Glutamatergic neuron (in vitro differentiated cells): Measurements from ENCODE around the gene SIGLEC1. TPM values are rescaled to one million over a fixed set of nuclear protein-coding genes. Genes with fewer than 3 reads are reported as not detected.

Source experiments
- DNase-seq: peaks from one replicate; pipeline ENCODE4 v3.0.0; 2022
- H3K27ac Mint-ChIP-seq: one replicate; pipeline ENCODE4 v1.8.0; 2020; ENCODE audit warnings: mild to moderate bottlenecking, mixed read lengths, inconsistent platforms; ENCODE audit not compliant: unreplicated experiment
- H3K27me3 Mint-ChIP-seq: one replicate; pipeline ENCODE4 v1.8.0; 2020; ENCODE audit warnings: mild to moderate bottlenecking, moderate library complexity, mixed read lengths, inconsistent platforms; ENCODE audit not compliant: unreplicated experiment
- H3K36me3 Mint-ChIP-seq: one replicate; pipeline ENCODE4 v1.8.0; 2020; ENCODE audit warnings: mild to moderate bottlenecking, mixed read lengths, inconsistent platforms; ENCODE audit not compliant: unreplicated experiment
- H3K4me1 Mint-ChIP-seq: one replicate; pipeline ENCODE4 v1.8.0; 2020; ENCODE audit warnings: mild to moderate bottlenecking, low read depth, mixed read lengths, inconsistent platforms; ENCODE audit not compliant: unreplicated experiment
- H3K4me3 Mint-ChIP-seq: one replicate; pipeline ENCODE4 v1.8.0; 2020; ENCODE audit warnings: mild to moderate bottlenecking, mixed read lengths, inconsistent platforms; ENCODE audit not compliant: unreplicated experiment
- H3K9me3 Mint-ChIP-seq: one replicate; pipeline ENCODE4 v1.8.0; 2020; ENCODE audit warnings: mild to moderate bottlenecking, moderate library complexity, mixed read lengths, inconsistent platforms; ENCODE audit not compliant: unreplicated experiment
- CTCF ChIP-seq: fragments of 200-600 bp; sonication (generic); IDR thresholded peaks from one replicate; pipeline ENCODE4 v1.5.0; 2021; ENCODE audit not compliant: partially characterized antibody, unreplicated experiment
- total RNA-seq: library from RNA; stranded (reverse); fragmentation: NEBNext Ultra II Directional; extraction: Animal tissue kit (Norgen Biotek cat#: 25700); gene quantifications from one replicate; pipeline ENCODE4 v1.2.1, GENCODE V29; 2021; ENCODE audit not compliant: unreplicated experiment

The SIGLEC1 gene
- total RNA-seq, 1 donor from 2014 or later: not detected

DNA sequence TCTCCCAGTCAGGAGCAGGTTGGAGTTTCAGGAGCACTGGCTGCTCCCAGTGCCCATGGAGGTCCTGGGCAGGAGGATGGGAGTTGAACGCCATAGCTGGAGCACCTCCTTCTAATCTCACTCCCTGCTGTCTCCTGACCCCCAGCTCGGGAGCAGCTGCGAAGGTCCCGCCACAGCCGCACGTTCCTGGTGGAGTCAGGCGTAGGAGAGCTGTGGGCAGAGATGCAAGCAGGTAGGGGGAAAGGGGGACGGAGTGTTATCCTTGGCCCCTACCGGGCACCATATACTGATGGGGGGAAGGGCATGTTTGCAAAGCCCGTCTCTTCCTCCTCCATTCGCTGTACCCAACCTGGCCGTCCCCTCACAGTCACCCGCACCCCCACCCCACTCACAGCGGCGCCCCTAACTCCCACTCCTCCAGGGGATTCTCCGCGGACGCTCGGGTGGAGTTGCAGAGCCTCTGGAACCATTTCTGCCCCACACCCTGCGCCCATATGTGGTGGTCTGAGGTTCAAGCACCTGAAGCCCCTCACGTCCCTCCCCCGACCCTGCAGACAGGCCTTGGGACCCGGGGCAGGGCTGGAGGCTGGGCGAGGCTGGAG, 36.8 kb upstream of the SIGLEC1 start:
- Mint-ChIP-seq H3K27ac (no peak overlapping the region), H3K9me3 (peaks cover 7% of the 10 kb centered on the region), H3K4me3 (no peak overlapping the region)

DNA sequence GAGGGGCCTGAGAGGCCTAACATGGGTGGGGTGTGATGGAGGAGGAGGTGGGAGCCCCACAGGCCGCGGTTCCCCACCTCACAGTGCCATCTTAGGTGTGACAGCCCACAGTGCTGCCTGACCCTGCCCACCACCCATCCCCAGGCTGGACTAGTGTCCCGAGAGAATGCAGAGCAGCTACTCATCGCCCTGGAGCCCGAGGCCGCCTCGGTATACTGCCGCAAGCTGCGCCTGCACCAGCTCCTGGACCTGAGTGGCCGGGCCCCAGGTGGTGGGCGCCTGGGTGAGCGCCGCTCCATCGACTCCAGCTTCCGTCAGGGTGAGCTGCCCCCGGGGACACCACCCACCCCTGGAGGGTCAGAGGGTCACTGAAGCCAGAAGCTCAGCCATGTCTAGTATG, 35.7 kb upstream of the SIGLEC1 start:
- no peak for DNase-seq
- peaks cover 11% of the 10 kb centered on the region for H3K36me3 Mint-ChIP-seq
- peaks cover 7% of the 10 kb centered on the region for H3K9me3 Mint-ChIP-seq
- TF ChIP-seq CTCF: no peak
- H3K4me3 Mint-ChIP-seq: no peak overlapping the region
- H3K4me1 Mint-ChIP-seq: no peaks in the 10 kb centered on the region
- peaks cover 22% of the 10 kb centered on the region for H3K27me3 Mint-ChIP-seq
- H3K27ac Mint-ChIP-seq: no peak overlapping the region

More for the DNA sequence above, 36.8 kb upstream of the SIGLEC1 start:
- H3K4me1 Mint-ChIP-seq: no peaks in the 10 kb centered on the region
- peaks cover 6% of the 10 kb centered on the region for H3K36me3 Mint-ChIP-seq
- peaks cover 20% of the 10 kb centered on the region for H3K27me3 Mint-ChIP-seq
- DNase-seq: no peak
- TF ChIP-seq CTCF: no peak

DNA sequence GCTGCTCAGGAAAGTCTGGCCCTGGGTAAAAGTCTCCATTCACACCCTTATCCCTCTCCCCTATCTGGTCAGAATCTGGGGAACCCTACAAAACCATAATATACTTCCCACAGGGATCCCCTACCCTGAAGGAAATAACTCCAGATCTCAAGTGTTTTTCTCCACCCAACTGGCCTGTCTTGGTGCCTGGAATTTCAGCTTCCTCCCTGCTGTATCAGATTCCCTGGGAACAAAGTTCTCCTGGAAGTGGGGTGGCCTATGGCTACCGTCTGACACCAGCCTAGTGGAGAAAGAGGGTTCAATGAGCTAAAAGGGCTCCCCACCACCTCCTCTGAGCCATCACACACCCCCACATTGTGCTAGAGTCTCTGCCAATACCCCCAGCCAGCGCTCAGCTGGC, 35.1 kb upstream of the SIGLEC1 start:
- TF ChIP-seq CTCF: no peak
- Mint-ChIP-seq H3K9me3 (peaks cover 6% of the 10 kb centered on the region), H3K4me1 (no peaks in the 10 kb centered on the region), H3K36me3 (peaks cover 11% of the 10 kb centered on the region), H3K4me3 (no peak overlapping the region), H3K27ac (no peak overlapping the region), H3K27me3 (peaks cover 19% of the 10 kb centered on the region)
- DNase-seq: no peak

- TF ChIP-seq CTCF: no peak
- Mint-ChIP-seq H3K36me3 (peaks cover 11% of the 10 kb centered on the region), H3K4me3 (no peak overlapping the region), H3K27ac (no peak overlapping the region), H3K4me1 (no peaks in the 10 kb centered on the region), H3K27me3 (peaks cover 17% of the 10 kb centered on the region), H3K9me3 (peaks cover 6% of the 10 kb centered on the region)
- DNase-seq: no peak
Measured at GRCh38 chr20:3745686-3746173, 33.3 kb upstream of the SIGLEC1 start.

DNA sequence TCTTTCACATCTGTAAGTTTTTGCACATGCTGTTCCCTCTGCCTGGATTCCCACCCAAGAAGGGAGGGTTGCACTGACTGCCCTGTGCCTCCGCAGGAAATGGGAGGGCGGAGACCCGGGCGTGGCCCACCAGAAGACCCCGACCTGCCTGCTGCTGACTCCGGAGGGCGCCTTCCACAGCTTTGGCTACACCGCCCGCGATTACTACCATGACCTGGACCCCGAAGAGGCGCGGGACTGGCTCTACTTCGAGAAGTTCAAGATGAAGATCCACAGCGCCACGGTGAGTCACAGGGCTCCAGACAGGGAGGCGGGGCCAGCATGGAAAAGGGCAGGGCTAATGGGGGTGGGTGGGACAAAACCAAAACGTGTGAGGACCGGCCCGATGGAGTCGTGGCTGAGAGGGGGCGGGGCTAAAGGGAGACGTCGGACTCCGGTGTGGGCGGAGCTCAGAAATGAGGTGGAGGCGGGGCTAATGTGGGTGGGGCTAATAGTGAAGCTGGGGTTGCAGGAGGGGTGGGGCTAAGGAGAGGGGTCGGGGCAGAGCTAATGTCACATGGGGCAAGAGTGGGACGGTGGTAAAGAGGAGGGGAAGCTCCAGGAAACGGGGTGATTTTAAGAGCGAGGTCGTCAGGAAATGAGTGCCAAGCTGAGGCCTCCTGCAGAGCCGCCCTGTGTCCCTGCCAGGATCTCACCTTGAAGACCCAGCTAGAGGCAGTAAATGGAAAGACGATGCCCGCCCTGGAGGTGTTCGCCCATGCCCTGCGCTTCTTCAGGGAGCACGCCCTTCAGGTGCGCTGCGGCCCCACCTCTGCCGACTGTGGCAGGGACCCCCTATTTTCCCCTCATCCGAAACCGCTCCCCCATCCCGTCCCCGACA, 32.6 kb upstream of the SIGLEC1 start:
- no peak overlapping the region for H3K27ac Mint-ChIP-seq
- TF ChIP-seq CTCF: no peak
- H3K27me3 Mint-ChIP-seq: peaks cover 15% of the 10 kb centered on the region
- peak overlapping the region; percentile 76 for H3K4me3 Mint-ChIP-seq
- H3K4me1 Mint-ChIP-seq: no peaks in the 10 kb centered on the region
- DNase-seq: peak; percentile 79
- H3K36me3 Mint-ChIP-seq: peaks cover 11% of the 10 kb centered on the region
- peaks cover 8% of the 10 kb centered on the region for H3K9me3 Mint-ChIP-seq
